ENCODE results near the gene HRNR.

- TF ChIP-seq HDGF (IDR thresholded peaks at IDR 0.05; ENCODE audit: borderline replicate concordance): no peak
- no peak for TF ChIP-seq SP1 (IDR thresholded peaks at IDR 0.05)
These were observed 4.8 kb upstream of the HRNR start for GRCh38 chr1:152228831-152229230.

All from HEK293T (cell line).